OCI-LY1 (cell line): Measurements from ENCODE around the gene UCMA.

Experiments
- H2AFZ ChIP-seq: fragments of 200-600 bp; sonication (generic), shearing (Covaris generic); 2 replicates; pipeline ENCODE4 v1.6.0; 2014; ENCODE audit warnings: antibody characterized with exemption, mild to moderate bottlenecking, low read length
- H3F3A ChIP-seq: fragments of 200-600 bp; sonication (generic), shearing (Covaris generic); 2 replicates; pipeline ENCODE4 v1.6.0; 2014; ENCODE audit warnings: mild to moderate bottlenecking, antibody characterized with exemption, low read length, moderate library complexity; ENCODE audit not compliant: insufficient read depth
- H3K27ac ChIP-seq: fragments of 200-600 bp; sonication (generic); 2 replicates; pipeline ENCODE4 v1.5.1; 2014; ENCODE audit warnings: low read length, mixed run types, mild to moderate bottlenecking, low read depth; ENCODE audit not compliant: poor library complexity, severe bottlenecking
- H3K27me3 ChIP-seq: fragments of 200-600 bp; sonication (generic); 2 replicates; pipeline ENCODE4 v1.6.0; 2014; ENCODE audit warnings: antibody characterized with exemption, mild to moderate bottlenecking, low read length, moderate library complexity; ENCODE audit not compliant: insufficient read depth
- H3K36me3 ChIP-seq: fragments of 200-600 bp; sonication (generic); 2 replicates; pipeline ENCODE4 v1.6.1; 2014; ENCODE audit warnings: mild to moderate bottlenecking, antibody characterized with exemption, low read length, moderate library complexity, mixed read lengths; ENCODE audit not compliant: insufficient read depth
- H3K4me1 ChIP-seq: fragments of 200-600 bp; sonication (generic); 2 replicates; pipeline ENCODE4 v1.5.1; 2014; ENCODE audit warnings: mild to moderate bottlenecking, low read length, moderate library complexity; ENCODE audit not compliant: insufficient read depth, severe bottlenecking
- H3K4me2 ChIP-seq: fragments of 200-600 bp; sonication (generic), shearing (Covaris generic); 2 replicates; pipeline ENCODE4 v1.6.1; 2014; ENCODE audit warnings: low read length
- H3K4me3 ChIP-seq: fragments of 200-600 bp; sonication (generic); 2 replicates; pipeline ENCODE4 v1.5.1; 2014; ENCODE audit warnings: low read length, low read depth, mild to moderate bottlenecking, mixed read lengths; ENCODE audit not compliant: poor library complexity, severe bottlenecking
- H3K79me2 ChIP-seq: fragments of 200-600 bp; shearing (Covaris generic); 2 replicates; pipeline ENCODE4 v1.6.1; 2016; ENCODE audit warnings: mixed run types, low read length, mixed read lengths; ENCODE audit not compliant: insufficient read depth
- H3K9ac ChIP-seq: fragments of 200-600 bp; sonication (generic), shearing (Covaris generic); 2 replicates; pipeline ENCODE4 v1.6.1; 2014; ENCODE audit warnings: mild to moderate bottlenecking, low read length, mixed read lengths
- H3K9me2 ChIP-seq: fragments of 200-600 bp; sonication (generic), shearing (Covaris generic); 2 replicates; pipeline ENCODE4 v1.6.1; 2014; ENCODE audit warnings: low read depth, mild to moderate bottlenecking, low read length, mixed read lengths
- H3K9me3 ChIP-seq: fragments of 200-600 bp; shearing (Covaris generic); 2 replicates; pipeline ENCODE4 v1.6.1; 2014; ENCODE audit warnings: low read length, mixed read lengths
- H4K20me1 ChIP-seq: fragments of 200-600 bp; sonication (generic), shearing (Covaris generic); 2 replicates; pipeline ENCODE4 v1.6.0; 2016; ENCODE audit warnings: mild to moderate bottlenecking, low read length; ENCODE audit not compliant: insufficient read depth
- EZH2 ChIP-seq: fragments of 200-600 bp; sonication (generic), shearing (Covaris generic); IDR thresholded peaks from 2 replicates; pipeline ENCODE4 v1.8.0; 2017; ENCODE audit warnings: borderline replicate concordance, mixed run types, mild to moderate bottlenecking, antibody characterized with exemption, low read length, moderate library complexity, mixed read lengths
- TF ChIP-seq, protein P1 (sequence below): fragments of 200-600 bp; sonication (generic), shearing (Covaris generic); IDR thresholded peaks from 2 replicates; pipeline ENCODE4 v1.5.1; 2017; ENCODE audit warnings: mild to moderate bottlenecking, antibody characterized with exemption, low read length, moderate library complexity, mixed read lengths

The UCMA gene

GRCh38 chr10:13241613-13242012 lies 7.4 kb upstream of the UCMA start:
- H3K9me2 ChIP-seq = no peaks in the 10 kb centered on the region
- H3K9me3 ChIP-seq = no peaks in the 10 kb centered on the region
- H3K79me2 ChIP-seq = no peaks in the 10 kb centered on the region
- H4K20me1 ChIP-seq = no peaks in the 10 kb centered on the region
- H3F3A ChIP-seq = no peaks in the 10 kb centered on the region
- H3K36me3 ChIP-seq = no peaks in the 10 kb centered on the region
- TF ChIP-seq, protein P1, sequence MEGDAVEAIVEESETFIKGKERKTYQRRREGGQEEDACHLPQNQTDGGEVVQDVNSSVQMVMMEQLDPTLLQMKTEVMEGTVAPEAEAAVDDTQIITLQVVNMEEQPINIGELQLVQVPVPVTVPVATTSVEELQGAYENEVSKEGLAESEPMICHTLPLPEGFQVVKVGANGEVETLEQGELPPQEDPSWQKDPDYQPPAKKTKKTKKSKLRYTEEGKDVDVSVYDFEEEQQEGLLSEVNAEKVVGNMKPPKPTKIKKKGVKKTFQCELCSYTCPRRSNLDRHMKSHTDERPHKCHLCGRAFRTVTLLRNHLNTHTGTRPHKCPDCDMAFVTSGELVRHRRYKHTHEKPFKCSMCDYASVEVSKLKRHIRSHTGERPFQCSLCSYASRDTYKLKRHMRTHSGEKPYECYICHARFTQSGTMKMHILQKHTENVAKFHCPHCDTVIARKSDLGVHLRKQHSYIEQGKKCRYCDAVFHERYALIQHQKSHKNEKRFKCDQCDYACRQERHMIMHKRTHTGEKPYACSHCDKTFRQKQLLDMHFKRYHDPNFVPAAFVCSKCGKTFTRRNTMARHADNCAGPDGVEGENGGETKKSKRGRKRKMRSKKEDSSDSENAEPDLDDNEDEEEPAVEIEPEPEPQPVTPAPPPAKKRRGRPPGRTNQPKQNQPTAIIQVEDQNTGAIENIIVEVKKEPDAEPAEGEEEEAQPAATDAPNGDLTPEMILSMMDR = no peak
- TF ChIP-seq EZH2 = no peak
- no peak overlapping the region for H3K4me3 ChIP-seq
- H3K27me3 ChIP-seq = no peaks in the 10 kb centered on the region
- H3K4me2 ChIP-seq = no peak overlapping the region
- H3K4me1 ChIP-seq = no peaks in the 10 kb centered on the region
- H3K27ac ChIP-seq = no peak overlapping the region
- H2AFZ ChIP-seq = no peak overlapping the region
- no peak overlapping the region for H3K9ac ChIP-seq

- H3K4me3 ChIP-seq = no peak overlapping the region
- H3K27me3 ChIP-seq = no peaks in the 10 kb centered on the region
- no peaks in the 10 kb centered on the region for H3K9me3 ChIP-seq
- H3K4me1 ChIP-seq = no peaks in the 10 kb centered on the region
- H3K9ac ChIP-seq = no peak overlapping the region
- no peaks in the 10 kb centered on the region for H3K79me2 ChIP-seq
- no peaks in the 10 kb centered on the region for H3F3A ChIP-seq
- no peaks in the 10 kb centered on the region for H3K9me2 ChIP-seq
- no peaks in the 10 kb centered on the region for H3K36me3 ChIP-seq
- no peaks in the 10 kb centered on the region for H4K20me1 ChIP-seq
- TF ChIP-seq EZH2 = no peak
- TF ChIP-seq, protein P1 = no peak
- H3K4me2 ChIP-seq = no peak overlapping the region
- H3K27ac ChIP-seq = no peak overlapping the region
- no peak overlapping the region for H2AFZ ChIP-seq
These were observed 5.7 kb upstream of the UCMA start for GRCh38 chr10:13239923-13240322.

- H3K4me2 ChIP-seq = no peak overlapping the region
- H3K9ac ChIP-seq = no peak overlapping the region
- H3K27ac ChIP-seq = no peak overlapping the region
- no peak overlapping the region for H3K4me3 ChIP-seq
- H3K27me3 ChIP-seq = no peaks in the 10 kb centered on the region
- no peaks in the 10 kb centered on the region for H3K9me3 ChIP-seq
- no peaks in the 10 kb centered on the region for H3K4me1 ChIP-seq
- no peaks in the 10 kb centered on the region for H3K79me2 ChIP-seq
- H2AFZ ChIP-seq = no peak overlapping the region
- no peaks in the 10 kb centered on the region for H4K20me1 ChIP-seq
- TF ChIP-seq, protein P1 = no peak
- no peak for TF ChIP-seq EZH2
- no peaks in the 10 kb centered on the region for H3F3A ChIP-seq
- H3K36me3 ChIP-seq = no peaks in the 10 kb centered on the region
- H3K9me2 ChIP-seq = no peaks in the 10 kb centered on the region
These were observed 4.3 kb upstream of the UCMA start for GRCh38 chr10:13238271-13239077.
